UCSD-AML1 (cell line): ENCODE measurements around the gene PALM.
"Not testable (repeated sequence)": the region's sequence is repeated elsewhere in the genome, so short reads cannot be mapped to it uniquely, and the experiment has no call there.

Experiments used
- DNase-seq: peaks from one replicate; lab custom pipeline; 2025; ENCODE audit not compliant: unreplicated experiment; lab: John Stamatoyannopoulos, UW

Gene PALM

DNA sequence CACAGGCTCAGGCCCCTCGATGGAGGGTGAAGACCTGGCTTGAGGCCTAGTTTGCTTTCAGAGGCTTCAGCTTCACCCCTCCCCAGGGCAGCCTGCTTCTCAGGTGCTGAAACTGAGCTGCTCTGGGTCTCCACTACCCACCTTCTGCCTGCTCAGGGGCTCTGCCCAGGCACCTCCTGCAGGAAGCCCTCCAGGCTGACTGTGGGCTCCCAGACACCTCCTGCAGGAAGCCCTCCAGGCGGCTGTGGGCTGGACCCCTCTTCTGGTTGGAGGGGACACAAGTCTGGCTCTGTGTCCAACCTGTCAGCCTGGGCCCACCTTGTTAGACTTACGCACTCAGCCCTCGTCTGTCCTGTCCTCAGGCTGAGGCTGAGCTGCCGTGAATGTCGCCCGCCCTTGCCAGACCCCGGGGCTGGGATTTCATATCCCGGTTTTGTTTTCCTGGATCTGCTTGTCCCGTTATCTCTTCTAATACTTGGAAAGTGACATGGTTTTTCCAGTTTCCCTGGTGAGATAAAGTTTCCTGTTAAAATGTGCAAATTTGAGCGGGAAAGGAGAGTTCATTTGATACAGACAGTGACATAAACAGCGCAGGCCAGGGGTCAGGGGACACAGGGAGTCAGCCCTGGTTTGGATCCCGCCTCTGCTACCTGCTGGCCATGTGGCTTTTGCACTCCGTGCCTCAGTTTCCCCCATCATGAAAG, 21.4 kb downstream of the PALM start:
- no peak for DNase-seq

DNA sequence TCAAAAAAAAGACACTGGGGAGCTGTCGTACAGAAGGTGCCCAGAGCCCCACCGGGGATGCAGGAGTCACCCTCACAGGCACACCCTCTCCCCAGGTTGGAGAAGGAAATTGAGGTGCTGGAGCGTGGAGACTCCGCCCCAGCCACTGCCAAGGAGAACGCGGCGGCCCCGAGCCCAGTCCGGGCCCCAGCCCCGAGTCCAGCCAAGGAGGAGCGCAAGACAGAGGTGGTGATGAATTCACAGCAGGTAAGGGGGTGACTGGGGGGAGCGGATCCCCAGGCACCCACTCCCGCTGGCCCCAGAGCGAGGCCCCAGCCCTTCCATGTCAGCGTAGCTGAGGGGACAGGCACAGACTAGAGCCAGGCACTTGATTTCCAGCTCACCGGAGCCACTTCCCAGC, 22.3 kb downstream of the PALM start:
- DNase-seq: no peak

DNA sequence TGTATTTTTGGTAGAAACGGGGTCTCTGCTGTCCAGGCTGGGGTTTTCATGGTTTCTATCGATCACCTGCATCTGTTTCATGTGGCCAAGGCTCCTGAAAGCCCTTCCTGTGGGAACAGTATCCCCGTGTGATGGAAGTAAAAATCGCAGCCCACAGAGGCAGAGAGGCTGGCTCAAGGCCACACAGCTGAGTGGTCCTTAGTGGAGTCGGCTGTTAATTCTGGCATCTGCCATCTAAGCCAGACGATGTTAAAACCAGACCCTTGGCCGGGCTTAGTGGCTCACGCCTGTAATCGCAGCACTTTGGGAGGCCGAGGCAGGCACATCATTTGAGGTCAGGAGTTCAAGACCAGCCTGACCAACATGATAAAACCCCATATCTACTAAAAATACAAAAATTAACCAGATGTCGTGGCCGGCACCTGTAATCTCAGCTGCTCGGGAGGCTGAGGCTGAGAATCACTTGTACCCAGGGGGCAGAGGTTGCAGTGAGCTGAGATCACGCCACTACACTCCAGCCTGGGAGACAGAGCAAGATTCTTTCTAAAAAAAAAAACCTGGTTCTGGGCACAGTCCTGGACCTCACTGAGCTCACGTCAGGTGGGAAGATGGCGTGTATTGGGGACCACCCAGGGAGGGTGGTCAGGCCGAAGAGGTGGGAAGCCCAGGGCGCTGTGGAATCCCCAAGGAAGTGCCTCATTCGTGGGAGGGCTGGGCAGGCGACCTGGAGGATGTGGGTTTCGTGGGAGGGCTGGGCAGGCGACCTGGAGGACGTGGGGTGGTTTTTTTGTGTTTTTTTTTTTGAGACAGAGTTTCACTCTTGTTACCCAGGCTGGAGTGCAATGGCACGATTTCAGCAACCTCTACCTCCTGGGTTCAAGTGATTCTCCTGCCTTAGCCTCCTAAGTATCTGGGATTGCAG, 23.7 kb downstream of the PALM start:
- DNase-seq: peak; percentile 50

DNA sequence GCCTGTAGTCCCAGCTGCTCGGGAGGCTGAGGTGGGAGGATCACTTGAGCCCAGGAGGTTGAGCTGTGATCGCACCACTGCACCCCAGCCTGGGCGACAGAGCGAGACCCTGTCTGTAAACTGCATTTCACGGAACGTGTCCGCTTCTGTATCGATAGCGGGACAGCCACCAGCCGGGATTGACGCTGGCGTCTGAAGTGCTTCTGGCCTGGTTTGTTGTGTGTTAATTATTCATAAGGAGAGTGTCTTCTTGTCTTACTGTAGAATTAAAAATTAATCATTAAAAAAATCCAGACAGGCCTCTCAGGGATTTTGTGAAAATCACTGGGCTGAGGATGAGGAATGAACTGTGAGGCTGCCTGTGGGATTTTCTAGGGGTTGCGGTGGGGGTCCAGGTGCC, 26.0 kb downstream of the PALM start:
- no peak for DNase-seq

DNA sequence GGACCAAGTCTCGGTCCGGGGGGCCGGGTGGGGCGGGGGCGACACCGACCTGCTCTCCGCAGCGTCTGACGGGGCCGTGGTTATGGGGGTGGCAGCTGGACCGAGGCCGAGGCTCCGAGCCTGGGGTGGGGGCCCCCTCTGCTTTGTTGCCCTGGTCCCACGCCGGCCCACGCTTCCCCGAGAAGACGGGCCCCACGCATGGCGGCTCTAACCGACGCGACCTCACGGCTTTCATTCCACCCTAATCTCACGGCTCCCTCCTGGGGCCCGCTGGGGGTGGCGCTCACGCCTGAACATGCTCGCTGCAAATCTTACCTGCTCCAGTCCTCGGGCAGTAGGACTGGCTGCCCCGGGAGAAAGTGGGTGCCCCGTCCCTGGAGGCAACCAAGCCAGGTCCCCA, 27.4 kb downstream of the PALM start:
- DNase-seq: no peak

DNA sequence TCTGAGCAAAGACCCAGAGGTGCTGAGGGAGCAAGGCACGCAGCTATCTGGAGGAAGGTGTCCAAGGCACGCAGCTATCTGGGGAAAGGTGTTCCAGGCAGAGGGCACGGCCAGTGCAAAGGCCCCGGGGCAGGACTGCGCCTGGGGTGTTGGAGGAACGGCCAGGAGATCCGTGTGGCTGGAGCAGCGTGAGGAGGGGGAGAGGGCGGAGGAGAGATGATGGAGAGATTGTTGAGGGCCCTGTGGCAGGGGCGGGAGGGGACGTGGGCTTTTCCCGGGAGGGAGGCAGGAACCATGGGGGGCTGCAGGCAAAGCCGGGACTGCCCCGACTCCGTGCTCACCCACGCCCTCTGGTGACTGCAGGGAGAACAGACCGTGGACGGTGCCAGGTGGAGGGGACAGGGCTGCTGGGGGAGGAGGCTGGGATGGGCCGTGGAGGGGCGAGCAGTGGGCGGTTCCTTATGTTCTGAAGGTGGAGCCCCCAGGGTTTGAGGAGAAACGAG, 28.9 kb downstream of the PALM start:
- peak; percentile 42 for DNase-seq

DNA sequence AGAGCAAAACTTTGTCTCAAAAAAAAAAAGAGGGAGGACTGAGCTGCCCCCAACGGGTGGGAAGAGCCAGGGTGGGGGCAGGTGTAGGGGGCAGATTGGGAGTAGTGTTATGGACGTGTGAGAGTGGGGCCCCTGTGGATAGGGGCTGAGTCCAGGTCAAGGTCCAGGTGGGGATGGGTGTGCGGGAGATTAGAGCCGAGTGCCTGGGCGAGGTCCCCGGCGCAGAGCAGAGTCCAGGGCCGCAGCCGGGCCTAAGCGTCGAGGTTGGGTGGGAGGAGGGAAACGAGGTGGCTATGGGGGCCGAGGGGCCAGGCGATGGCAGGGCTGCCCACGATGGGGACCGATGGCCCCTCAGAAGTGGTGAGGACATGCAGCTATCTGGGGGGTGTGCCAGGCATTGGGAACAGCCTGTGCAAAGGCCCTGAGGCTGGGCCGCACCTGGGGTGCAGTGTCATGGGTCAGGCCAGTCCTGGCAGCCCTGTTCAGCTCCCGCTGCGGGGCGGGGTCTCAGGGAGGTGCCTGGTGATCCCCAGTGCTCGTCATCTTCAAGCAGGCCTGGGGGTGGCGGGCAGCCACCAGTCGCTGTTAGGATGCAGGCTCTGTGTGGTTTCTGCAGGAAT, 29.9 kb downstream of the PALM start:
- DNase-seq: no peak

DNA sequence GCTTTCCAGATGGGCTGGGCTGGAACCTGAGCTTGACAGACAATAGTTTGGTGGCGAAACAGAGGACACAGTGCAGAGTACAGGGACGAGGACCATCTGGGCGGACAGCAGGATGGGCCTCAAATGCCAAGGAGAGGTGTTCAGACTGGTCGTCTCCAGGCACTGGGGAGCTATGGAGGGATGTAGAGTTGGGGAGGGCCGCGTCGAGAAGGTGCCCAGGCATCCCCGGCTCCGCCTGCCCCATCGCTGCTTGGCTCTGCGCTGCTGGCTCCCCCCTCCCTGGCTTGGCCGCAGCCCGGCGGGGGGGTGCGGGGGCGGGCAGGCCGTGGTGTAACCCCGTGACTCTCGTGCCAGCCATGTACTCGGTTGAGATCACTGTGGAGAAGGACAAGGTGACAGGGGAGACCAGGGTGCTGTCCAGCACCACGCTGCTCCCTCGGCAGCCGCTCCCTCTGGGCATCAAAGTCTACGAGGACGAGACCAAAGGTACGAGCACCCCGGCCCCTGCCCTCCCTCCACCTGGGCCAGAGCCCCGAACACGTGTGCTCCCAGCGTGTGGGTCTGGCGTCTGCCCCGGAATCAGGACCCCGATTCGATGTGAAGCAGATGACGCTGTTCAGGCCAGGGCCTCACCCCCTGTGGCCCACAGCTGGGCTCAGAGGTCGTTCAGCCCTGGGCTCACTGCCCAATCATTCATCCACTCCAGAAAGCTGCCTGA, 31.4 kb downstream of the PALM start:
- DNase-seq: no peak

DNA sequence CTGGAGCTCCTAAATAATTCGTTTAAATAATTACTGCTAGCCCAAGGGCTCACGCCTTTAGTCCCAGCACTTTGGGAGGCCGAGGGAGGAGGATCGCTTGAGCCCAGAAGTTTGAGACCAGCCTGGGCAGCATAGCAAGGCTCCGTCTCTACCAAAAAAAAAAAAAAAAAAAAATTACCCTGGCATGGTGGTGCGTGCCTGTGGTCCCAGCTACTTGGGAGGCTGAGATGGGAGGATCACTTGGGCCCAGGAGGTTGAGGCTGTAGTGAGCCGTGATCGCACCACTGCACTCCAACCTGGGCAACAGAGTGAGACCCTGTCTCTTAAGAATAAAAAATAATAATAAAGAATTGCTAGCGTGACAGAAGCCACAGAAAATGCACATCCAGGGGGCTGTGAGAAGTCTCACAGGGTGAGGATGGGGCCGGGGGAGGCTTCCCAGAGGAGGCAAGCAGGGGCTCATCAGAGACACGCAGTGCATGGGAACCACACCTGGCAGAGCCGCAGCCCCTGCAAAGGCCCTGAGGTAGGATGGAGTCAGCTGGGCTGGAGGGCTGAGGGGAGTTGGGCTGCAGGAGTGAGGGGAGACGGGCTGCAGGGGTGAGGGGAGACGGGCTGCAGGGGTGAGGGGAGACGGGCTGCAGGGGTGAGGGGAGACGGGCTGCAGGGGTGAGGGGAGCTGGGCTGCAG, 32.2 kb downstream of the PALM start:
- not testable (repeated sequence) for DNase-seq

DNA sequence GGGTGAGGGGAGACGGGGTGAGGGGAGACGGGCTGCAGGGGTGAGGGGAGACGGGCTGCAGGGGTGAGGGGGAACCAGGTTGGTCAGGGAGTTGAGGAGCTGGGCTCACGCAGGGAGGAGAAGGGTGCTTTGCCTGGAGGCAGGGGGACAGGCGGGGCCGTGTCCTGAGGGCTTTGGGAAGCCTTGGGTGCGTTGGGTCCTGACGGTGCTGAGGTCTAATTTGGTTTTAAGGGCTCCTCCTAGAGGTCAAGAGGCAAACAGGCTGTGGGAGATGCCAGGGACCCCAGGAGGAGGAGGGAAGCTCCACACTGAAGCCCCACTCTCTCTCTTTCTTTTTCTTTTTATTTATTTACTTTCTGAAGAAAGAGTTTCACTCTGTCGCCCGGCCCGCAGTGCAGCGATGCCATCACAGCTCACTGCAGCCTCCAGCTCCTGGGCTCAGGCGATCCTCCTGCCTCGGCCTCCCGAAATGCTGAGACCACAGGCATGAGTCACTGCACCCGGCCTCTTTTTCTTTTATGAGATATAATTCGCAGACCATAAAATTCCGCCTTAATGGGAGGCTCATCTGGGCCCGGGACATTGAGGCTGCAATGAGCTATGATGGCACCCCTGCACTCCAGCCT, 32.9 kb downstream of the PALM start:
- peak; percentile 24 for DNase-seq

DNA sequence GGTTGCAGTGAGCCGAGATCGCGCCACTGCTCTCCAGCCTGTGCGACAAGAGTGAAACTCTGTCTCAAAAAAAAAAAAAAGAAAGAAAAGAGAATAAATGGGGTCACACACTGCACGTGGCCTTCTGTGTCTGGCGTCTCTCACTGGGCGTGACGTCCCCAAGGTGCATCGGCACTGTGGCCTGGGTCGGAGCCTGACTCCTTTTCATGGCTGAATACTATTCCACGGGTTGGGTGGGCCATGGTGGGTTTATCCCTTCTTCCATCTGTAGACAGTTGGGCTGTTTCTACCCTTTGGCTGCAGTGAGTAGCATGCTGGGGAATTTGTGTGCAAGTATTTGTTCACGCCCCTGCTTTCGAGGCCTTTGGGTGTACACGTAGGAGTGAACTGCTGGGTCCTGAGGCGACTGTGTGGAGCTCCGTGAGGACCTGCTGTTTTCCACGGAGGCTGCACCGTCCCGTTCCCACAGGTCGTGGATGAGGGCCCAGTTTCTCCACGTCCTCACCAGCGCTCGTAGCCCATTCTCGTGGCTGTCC, 33.9 kb downstream of the PALM start:
- DNase-seq: no peak

DNA sequence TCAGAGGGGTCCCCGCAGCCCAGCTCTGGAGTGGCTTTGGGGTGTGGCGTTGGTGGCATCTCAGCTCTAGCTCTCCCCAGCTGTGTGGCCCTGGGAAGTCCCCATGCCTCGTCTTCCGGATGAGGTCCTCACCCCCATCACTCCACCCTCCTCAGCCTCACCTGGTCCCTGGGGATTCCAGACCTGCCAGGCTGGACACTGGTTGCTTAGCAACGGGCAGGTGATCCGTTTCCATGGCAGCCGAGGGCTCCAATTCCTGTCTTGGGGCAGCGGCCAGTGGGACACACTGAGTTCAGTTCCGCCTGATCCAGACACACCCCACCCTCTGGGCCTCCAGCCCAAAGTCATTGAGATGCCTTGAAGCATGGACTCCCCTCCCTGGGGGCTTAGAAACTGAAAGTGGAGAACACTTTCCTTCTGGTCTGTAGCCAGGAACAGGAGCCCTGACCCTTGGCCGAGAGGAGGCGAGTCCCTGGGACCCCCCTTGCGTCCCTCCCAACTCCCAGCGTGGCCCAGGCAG, 34.5 kb downstream of the PALM start:
- DNase-seq: no peak

DNA sequence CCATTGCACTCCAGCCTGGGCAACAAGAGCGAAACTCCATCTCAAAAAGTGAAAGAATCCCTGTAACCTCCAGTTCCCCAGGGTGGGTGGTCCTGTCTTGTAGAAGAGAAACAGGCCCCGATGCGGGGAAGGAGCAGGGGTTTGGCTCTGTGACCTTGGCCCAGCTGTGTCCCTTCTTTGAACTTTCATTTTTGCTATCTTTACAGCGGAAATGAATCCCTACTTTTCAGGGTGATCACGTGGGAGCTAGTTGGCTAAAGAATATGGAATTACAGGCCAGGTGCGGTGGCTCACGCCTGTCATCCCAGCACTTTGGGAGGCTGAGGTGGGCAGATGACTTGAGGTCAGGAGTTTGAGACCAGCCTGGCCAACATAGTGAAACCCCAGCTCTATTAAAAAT, 36.4 kb downstream of the PALM start:
- not testable (repeated sequence) for DNase-seq

DNA sequence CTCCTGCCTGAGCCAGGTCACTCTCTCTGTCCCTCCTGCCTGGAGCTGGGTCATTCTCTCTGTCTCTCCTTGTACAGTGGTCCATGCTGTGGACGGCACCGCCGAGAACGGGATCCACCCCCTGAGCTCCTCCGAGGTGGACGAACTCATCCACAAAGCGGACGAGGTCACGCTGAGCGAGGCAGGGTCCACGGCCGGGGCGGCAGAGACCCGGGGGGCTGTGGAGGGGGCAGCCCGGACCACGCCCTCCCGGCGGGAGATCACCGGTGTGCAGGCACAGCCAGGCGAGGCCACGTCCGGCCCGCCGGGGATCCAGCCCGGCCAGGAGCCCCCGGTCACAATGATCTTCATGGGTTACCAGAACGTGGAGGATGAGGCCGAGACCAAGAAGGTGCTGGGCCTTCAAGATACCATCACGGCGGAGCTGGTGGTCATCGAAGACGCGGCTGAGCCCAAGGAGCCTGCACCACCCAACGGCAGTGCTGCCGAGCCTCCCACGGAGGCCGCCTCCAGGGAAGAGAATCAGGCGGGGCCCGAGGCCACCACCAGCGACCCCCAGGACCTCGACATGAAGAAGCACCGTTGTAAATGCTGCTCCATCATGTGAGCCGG, 37.6 kb downstream of the PALM start:
- DNase-seq: no peak

DNA sequence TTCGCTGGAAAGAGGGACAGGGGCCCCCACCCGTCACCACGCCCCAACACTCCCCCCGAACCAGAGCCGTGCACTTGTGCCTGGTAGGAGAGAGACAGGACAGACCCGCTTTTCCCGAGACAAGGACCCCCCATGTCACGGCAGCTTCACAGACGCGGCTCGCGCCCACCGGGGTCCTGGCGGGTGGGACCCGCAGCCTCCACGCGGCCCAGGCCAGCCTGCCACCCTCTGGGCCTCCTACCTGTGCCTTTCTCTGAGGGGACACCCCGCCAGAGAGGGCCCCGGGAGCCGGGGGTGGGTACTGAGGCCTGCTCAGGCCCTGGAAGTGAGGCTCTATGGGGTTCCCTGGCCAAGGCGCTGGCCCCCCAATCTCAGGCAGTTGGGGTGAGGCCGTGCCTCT, 38.2 kb downstream of the PALM start:
- no peak for DNase-seq

DNA sequence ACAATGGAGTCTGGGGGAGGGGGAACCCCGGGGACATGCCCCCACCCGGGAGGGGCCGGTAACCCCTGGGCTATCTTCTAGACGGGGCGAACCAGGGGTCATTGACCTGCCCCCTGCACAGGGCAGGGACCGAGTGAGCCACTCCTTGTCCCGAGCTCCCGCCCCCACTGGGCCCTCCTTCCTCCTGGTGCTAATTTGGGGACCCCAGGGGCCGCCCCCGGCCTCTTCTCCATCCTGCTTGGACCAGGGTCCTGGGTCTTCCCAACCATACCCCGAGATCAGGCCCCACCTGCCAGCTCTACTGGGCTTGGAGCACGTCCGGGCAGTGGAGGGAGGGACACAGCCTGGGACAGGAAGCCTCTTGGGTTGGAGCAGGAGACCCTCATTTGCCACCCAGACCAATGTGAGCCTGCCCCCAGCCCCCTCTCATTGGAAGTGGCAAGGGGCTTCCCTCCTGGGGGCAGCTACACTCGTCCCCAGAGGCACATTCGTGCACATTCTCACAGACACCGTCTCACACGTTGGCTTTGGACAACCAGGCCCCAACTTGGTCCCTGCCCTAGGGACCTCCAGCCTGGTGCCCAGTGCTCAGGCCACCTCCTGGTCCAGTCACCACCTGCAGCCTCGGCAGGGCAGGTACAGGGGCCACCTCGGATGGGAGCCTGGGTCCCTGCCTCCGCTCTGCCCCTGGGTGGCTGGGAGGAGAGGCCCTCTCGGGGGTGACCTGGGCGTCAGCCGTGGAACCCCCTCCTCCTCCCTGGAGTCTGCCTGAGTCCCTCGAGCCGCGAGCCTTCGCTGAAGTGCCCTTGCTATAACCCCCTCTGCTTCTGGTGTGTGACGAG, 38.9 kb downstream of the PALM start:
- DNase-seq: no peak

DNA sequence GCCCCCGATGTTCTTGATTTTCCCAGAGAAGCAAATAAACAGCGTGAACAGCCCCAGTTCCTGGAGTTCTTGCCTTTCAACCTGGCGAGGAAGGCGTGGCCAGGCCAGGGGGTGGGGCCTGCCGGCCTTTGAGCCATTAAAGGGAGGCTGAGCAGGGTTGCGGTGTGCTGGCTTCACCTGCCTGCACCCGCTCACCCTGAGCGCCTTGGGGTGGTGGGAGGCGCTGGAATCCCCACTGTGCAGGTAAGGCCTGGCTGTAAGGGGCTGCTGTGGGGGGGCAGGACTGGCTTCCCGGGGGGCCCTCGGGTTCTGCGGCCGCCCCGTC, 39.5 kb downstream of the PALM start:
- no peak for DNase-seq

DNA sequence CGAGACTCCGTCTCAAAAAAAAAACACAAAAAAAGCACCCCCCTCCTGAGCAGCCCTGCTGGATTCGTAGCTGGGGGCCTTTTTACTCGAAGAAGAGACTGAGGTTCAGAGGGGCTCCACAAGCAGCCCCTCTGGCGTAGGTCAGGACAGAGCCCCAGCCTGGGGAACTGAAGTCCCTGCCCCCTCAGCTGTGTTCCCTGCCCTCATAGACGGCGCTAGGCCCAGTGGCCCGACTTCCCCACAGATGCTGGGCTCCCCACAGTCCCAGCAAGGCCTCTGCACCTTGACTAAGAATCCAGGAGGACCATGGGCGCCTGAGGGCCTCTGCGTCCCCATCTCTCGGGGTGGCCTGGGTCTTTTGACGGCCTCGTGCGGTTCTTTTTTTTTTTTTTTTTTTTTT, 41.1 kb downstream of the PALM start:
- no peak for DNase-seq
